Lung microvascular endothelial cell (primary cell): ENCODE results near the gene EIF4G3. TPM values are rescaled to one million over a fixed set of nuclear protein-coding genes. Genes with fewer than 3 reads are reported as not detected.
"Not testable (repeated sequence)": the region's sequence is repeated elsewhere in the genome, so short reads cannot be mapped to it uniquely, and the experiment has no call there.

ENCODE experiments used
- DNase-seq, 2 donors: peaks; one replicate each; pipeline versions ENCODE4 v3.0.0 to v3.0.0-alpha.2; 2010; ENCODE audit warnings: low read depth in 2 of 2
- total RNA-seq: library from RNA; depleted of rRNA; stranded (reverse); fragments of >200 nt; gene quantifications from 2 replicates; pipeline ENCODE4 v1.2.1, GENCODE V29; 2014

Gene EIF4G3
- total RNA-seq, 1 donor from 2014 or later: 30.2 TPM

GRCh38 chr1:20885121-20885520 is 291.6 kb downstream of the EIF4G3 start:
- DNase-seq: no peak

- DNase-seq: no peak
Measured at GRCh38 chr1:20884513-20884912, 292.2 kb downstream of the EIF4G3 start.

- DNase-seq: no peak
Measured at GRCh38 chr1:20883766-20884165, 292.9 kb downstream of the EIF4G3 start.

GRCh38 chr1:20882837-20883236 is 293.9 kb downstream of the EIF4G3 start:
- DNase-seq: no peak

GRCh38 chr1:20878799-20879198 is 297.9 kb downstream of the EIF4G3 start:
- DNase-seq: no peak

GRCh38 chr1:20875198-20875973 is 301.3 kb downstream of the EIF4G3 start:
- DNase-seq: no peak

- no peak for DNase-seq
Measured at GRCh38 chr1:20873311-20873710, 303.4 kb downstream of the EIF4G3 start.

GRCh38 chr1:20871419-20871818 is 305.3 kb downstream of the EIF4G3 start:
- peak in 1 of 2 donors; percentile 68 for DNase-seq

- DNase-seq: no peak
Measured at GRCh38 chr1:20870718-20871117, 306.0 kb downstream of the EIF4G3 start.

- no peak for DNase-seq
Measured at GRCh38 chr1:20868263-20868662, 308.4 kb downstream of the EIF4G3 start.

GRCh38 chr1:20867847-20868246 is 308.9 kb downstream of the EIF4G3 start:
- no peak for DNase-seq

- DNase-seq: no peak
Measured at GRCh38 chr1:20867062-20867461, 309.6 kb downstream of the EIF4G3 start.

GRCh38 chr1:20865001-20865400 is 311.7 kb downstream of the EIF4G3 start:
- DNase-seq: no peak

GRCh38 chr1:20854529-20854928 is 322.2 kb downstream of the EIF4G3 start:
- DNase-seq: no peak

GRCh38 chr1:20851791-20852190 is 324.9 kb downstream of the EIF4G3 start:
- DNase-seq: not testable (repeated sequence)

GRCh38 chr1:20850021-20850420 is 326.7 kb downstream of the EIF4G3 start:
- no peak for DNase-seq

- no peak for DNase-seq
Measured at GRCh38 chr1:20849100-20849499, 327.6 kb downstream of the EIF4G3 start.

GRCh38 chr1:20848162-20848561 is 328.5 kb downstream of the EIF4G3 start:
- peak in 1 of 2 donors; percentile 25 for DNase-seq

GRCh38 chr1:20847611-20848080 is 329.1 kb downstream of the EIF4G3 start:
- DNase-seq: peak; percentile 12 to 65

- no peak for DNase-seq
Measured at GRCh38 chr1:20846461-20847374, 330.0 kb downstream of the EIF4G3 start.

- peak; percentile 6 to 82 for DNase-seq
Measured at GRCh38 chr1:20840731-20841130, 336.0 kb downstream of the EIF4G3 start.

- no peak for DNase-seq
Measured at GRCh38 chr1:20837554-20838192, 339.0 kb downstream of the EIF4G3 start.
